Esophagus squamous epithelium (tissue), 5 donors: ENCODE data around the gene SHTN1. TPM values are rescaled to one million over a fixed set of nuclear protein-coding genes. Genes with fewer than 3 reads are reported as not detected.

Source experiments
- DNase-seq: peaks from one replicate; lab custom pipeline; 2025; lab: John Stamatoyannopoulos, UW
- H3K27ac ChIP-seq, 4 donors: fragments of 200-600 bp; sonication (generic); one replicate each; pipeline ENCODE4 v1.5.1; 2016 to 2019; ENCODE audit warnings: mild to moderate bottlenecking in 1 of 4
- H3K27me3 ChIP-seq, 4 donors: fragments of 200-600 bp; sonication (generic); 1 replicate in 3 of 4; 2 replicates in 1 of 4; pipeline versions ENCODE4 v1.5.1 to v1.6.0; 2017 to 2021; ENCODE audit warnings: antibody characterized with exemption in 1 of 4
- H3K36me3 ChIP-seq, 3 donors: fragments of 200-600 bp; sonication (generic); one replicate each; pipeline ENCODE4 v1.5.1; 2016 to 2019
- H3K4me1 ChIP-seq, 3 donors: fragments of 200-600 bp; sonication (generic); one replicate each; pipeline ENCODE4 v1.5.1; 2017 to 2019
- H3K4me3 ChIP-seq, 4 donors: fragments of 200-600 bp; sonication (generic); 1 replicate in 3 of 4; 2 replicates in 1 of 4; pipeline ENCODE4 v1.5.1; 2016 to 2019; ENCODE audit warnings: mild to moderate bottlenecking in 2 of 4, moderate library complexity in 1 of 4
- H3K9me3 ChIP-seq, 3 donors: fragments of 200-600 bp; sonication (generic); one replicate each; pipeline ENCODE4 v1.5.1; 2016 to 2019
- POLR2A ChIP-seq, 4 donors: fragments of 450-650 bp; IDR thresholded peaks; one replicate each; pipeline ENCODE4 v1.6.1; 2017; ENCODE audit warnings: antibody characterized with exemption in 4 of 4, mild to moderate bottlenecking in 4 of 4, moderate library complexity in 3 of 4
- WGBS, 2 donors: methylation state at CpG; one replicate each; pipeline ENCODE4 v1.1.5; 2018; 5-methylcytosine and 5-hydroxymethylcytosine counted together
- intact Hi-C: fragments of 100-400 bp; cut with DNase I; formaldehyde crosslinking; loops from one replicate; pipeline ENCODE4 v1.15.0; 2022
- total RNA-seq, 4 donors: library from RNA; depleted of rRNA; stranded (reverse); fragments of >200 nt; gene quantifications; one replicate each; pipeline ENCODE4 v1.1.0, GENCODE V29; 2016
- TF ChIP-seq, protein P1 (sequence below), 6 experiments: fragments of 450-650 bp in 4 of 6; fragments of 200-600 bp in 2 of 6; sonication (generic) in 2 of 6; IDR thresholded peaks; one replicate each; pipeline ENCODE4 v1.5.1; 2016 to 2019; ENCODE audit warnings: antibody characterized with exemption in 6 of 6, mild to moderate bottlenecking in 4 of 6, moderate library complexity in 4 of 6
- donor health status: DM: yes; HTN: yes; CAD: no.

The SHTN1 gene
- total RNA-seq, 4 donors from 2014 or later = 8.6 to 12.5 (median 10.2) TPM

DNA sequence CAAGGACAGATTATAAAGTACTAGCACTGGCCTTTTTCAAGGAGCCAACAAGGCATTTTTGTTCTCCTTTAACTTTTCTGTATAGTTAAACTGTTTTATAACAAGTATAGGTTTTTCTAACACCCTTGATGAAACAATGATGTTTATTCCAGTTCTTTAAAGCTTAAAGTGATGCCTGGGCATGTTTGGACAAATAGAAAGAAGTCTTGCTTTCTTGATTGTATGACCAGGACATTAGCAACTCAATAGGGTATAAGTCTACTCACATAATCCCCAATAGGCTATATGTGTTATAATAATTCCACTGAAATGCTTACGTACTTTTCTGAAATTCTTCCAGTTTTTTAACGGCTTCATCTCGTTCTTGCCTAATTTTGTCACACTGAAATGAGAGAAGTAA is 36.7 kb downstream of the SHTN1 start:
- no peak for TF ChIP-seq POLR2A (IDR thresholded peaks at IDR 0.05)
- TF ChIP-seq, protein P1, sequence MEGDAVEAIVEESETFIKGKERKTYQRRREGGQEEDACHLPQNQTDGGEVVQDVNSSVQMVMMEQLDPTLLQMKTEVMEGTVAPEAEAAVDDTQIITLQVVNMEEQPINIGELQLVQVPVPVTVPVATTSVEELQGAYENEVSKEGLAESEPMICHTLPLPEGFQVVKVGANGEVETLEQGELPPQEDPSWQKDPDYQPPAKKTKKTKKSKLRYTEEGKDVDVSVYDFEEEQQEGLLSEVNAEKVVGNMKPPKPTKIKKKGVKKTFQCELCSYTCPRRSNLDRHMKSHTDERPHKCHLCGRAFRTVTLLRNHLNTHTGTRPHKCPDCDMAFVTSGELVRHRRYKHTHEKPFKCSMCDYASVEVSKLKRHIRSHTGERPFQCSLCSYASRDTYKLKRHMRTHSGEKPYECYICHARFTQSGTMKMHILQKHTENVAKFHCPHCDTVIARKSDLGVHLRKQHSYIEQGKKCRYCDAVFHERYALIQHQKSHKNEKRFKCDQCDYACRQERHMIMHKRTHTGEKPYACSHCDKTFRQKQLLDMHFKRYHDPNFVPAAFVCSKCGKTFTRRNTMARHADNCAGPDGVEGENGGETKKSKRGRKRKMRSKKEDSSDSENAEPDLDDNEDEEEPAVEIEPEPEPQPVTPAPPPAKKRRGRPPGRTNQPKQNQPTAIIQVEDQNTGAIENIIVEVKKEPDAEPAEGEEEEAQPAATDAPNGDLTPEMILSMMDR (IDR thresholded peaks at IDR 0.05) = no peak
- DNase-seq = no peak

GRCh38 chr10:116961406-116962251 is 43.4 kb downstream of the SHTN1 start:
- no peak overlapping the region for H3K4me3 ChIP-seq
- intact Hi-C loops = no loop called here
- TF ChIP-seq POLR2A (IDR thresholded peaks at IDR 0.05) = no peak
- TF ChIP-seq, protein P1 (IDR thresholded peaks at IDR 0.05) = no peak
- no peaks in the 10 kb centered on the region for H3K4me1 ChIP-seq
- 84 to 87% methylated on average over 9 of the region's 9 CpGs for WGBS, 2 donors
- H3K27ac ChIP-seq = no peak overlapping the region
- no peak for DNase-seq
- peaks cover 0 to 9% (median 0%) of the 10 kb centered on the region in 3 donors for H3K36me3 ChIP-seq
- H3K27me3 ChIP-seq = no peaks in the 10 kb centered on the region
- no peaks in the 10 kb centered on the region for H3K9me3 ChIP-seq

More for the DNA sequence above, 36.7 kb downstream of the SHTN1 start:
- H3K4me1 ChIP-seq = no peaks in the 10 kb centered on the region
- no peaks in the 10 kb centered on the region for H3K9me3 ChIP-seq
- intact Hi-C loops = no loop called here
- no peaks in the 10 kb centered on the region for H3K27me3 ChIP-seq
- no peak overlapping the region for H3K27ac ChIP-seq
- H3K36me3 ChIP-seq = peaks cover 0 to 4% (median 0%) of the 10 kb centered on the region in 3 donors
- no peak overlapping the region for H3K4me3 ChIP-seq
- WGBS, 2 donors = 38 to 45% methylated on average over 3 of the region's 3 CpGs

- Histone ChIP-seq H3K9me3 (no peaks in the 10 kb centered on the region), H3K4me3 (no peak overlapping the region), H3K27me3 (no peaks in the 10 kb centered on the region), H3K27ac (no peak overlapping the region), H3K4me1 (no peaks in the 10 kb centered on the region), H3K36me3 (peaks cover 0 to 9% (median 0%) of the 10 kb centered on the region in 3 donors)
- DNase-seq = no peak
- 73 to 82% methylated on average over 5 of the region's 5 CpGs for WGBS, 2 donors
- TF ChIP-seq POLR2A (IDR thresholded peaks at IDR 0.05) = no peak
- TF ChIP-seq, protein P1 (IDR thresholded peaks at IDR 0.05) = no peak
- intact Hi-C loops = no loop called here
These were observed 44.8 kb downstream of the SHTN1 start for GRCh38 chr10:116960066-116960776.

DNA sequence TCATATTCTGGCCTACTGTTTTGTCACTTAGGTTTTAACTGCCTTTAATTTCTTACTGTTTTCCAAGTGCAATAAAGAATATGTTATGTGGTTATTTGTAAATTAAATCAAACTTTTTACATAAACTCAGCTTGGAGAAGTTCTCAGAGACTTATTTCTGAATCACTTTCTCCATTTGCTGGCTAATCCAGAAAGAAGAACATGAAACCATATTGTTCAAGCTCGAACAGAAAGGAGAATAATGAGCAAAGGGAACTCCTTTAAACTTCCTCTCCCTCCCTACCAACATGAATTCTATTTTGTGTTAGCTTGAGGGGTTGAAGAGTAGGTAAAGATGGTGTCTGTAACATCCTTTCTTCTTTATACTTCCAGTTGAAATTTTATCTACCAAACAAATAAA is 52.3 kb downstream of the SHTN1 start:
- no peak overlapping the region for H3K4me3 ChIP-seq
- no peaks in the 10 kb centered on the region for H3K27me3 ChIP-seq
- no peak overlapping the region for H3K27ac ChIP-seq
- TF ChIP-seq, protein P1 (IDR thresholded peaks at IDR 0.05) = no peak
- no peak for TF ChIP-seq POLR2A (IDR thresholded peaks at IDR 0.05)
- H3K4me1 ChIP-seq = peaks cover 0 to 2% (median 0%) of the 10 kb centered on the region in 3 donors
- DNase-seq = no peak
- H3K9me3 ChIP-seq = no peaks in the 10 kb centered on the region
- H3K36me3 ChIP-seq = peaks cover 0 to 11% (median 0%) of the 10 kb centered on the region in 3 donors
- intact Hi-C loops = no loop called here
- WGBS, 2 donors = 36 to 59% methylated on average over 1 of the region's 1 CpG

- no peak for DNase-seq
- intact Hi-C loops = no loop called here
- no peaks in the 10 kb centered on the region for H3K9me3 ChIP-seq
These were observed 56.5 kb downstream of the SHTN1 start for GRCh38 chr10:116948530-116948870.

More at GRCh38 chr10:116948530-116948870, 56.5 kb downstream of the SHTN1 start:
- 78 to 85% methylated on average over 1 of the region's 1 CpG for WGBS, 2 donors
- Histone ChIP-seq H3K36me3 (peaks cover 0 to 18% (median 0%) of the 10 kb centered on the region in 3 donors), H3K4me1 (peaks cover 0 to 12% (median 0%) of the 10 kb centered on the region in 3 donors), H3K27me3 (no peaks in the 10 kb centered on the region), H3K4me3 (no peak overlapping the region), H3K27ac (no peak overlapping the region)
- no peak for TF ChIP-seq POLR2A (IDR thresholded peaks at IDR 0.05)
- TF ChIP-seq, protein P1 (IDR thresholded peaks at IDR 0.05) = no peak
